ENCODE measurements around the gene GYS1.

Gene GYS1

DNA sequence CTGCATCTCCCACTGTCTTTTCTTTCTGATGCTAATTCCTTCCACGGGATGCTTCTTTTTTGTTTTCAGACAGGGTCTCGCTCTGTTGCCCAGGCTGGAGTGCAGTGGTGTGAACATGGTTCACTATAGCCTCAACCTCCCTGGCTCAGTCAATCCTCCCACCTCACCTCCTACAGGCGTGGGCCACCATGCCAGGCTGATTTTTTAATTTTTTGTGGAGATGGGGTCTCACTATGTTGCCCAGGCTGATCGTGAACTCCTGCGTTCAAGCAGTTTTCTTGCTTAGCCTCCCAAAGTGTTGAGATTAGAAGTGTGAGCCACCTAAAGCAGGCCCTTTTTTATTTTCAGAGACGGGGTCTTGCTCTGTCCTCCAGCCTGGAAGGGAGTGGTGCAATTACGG lies 4.8 kb downstream of the GYS1 start:
- H3K4me3 Mint-ChIP-seq: no peak overlapping the region
- no peaks in the 10 kb centered on the region for H3K9me3 Mint-ChIP-seq
- no peak for DNase-seq (ENCODE audit: low spot score)
- no peaks in the 10 kb centered on the region for H3K27me3 Mint-ChIP-seq (ENCODE audit: low read depth)
- H3K4me1 Mint-ChIP-seq (ENCODE audit: low read depth): peaks cover 15% of the 10 kb centered on the region
- peak overlapping the region; percentile 52 for H3K27ac Mint-ChIP-seq
- peaks cover 29% of the 10 kb centered on the region for H3K36me3 Mint-ChIP-seq (ENCODE audit: low read depth)

DNA sequence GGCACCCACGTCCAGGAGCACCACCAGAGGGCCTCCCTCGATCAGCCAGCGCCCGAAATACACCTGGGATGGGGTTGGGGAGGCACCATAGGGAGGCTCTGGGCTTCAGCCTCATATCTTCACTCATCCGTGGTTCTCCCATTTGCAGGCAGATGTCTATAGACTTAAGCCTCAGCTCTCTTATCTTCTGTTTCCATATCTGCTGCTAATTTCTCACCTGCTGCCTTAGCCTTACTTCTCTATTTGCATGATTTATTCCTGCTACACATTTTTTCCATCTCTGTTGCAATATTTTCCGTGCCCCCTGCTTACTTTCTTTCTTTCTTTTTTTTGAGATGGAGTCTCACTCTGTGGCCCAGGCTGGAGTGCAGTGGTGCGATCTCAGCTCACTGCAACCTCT lies 5.8 kb downstream of the GYS1 start:
- DNase-seq (ENCODE audit: low spot score): no peak
- H3K4me1 Mint-ChIP-seq (ENCODE audit: low read depth): peaks cover 13% of the 10 kb centered on the region
- peaks cover 33% of the 10 kb centered on the region for H3K36me3 Mint-ChIP-seq (ENCODE audit: low read depth)
- no peak overlapping the region for H3K27ac Mint-ChIP-seq
- no peaks in the 10 kb centered on the region for H3K9me3 Mint-ChIP-seq
- no peak overlapping the region for H3K4me3 Mint-ChIP-seq
- no peaks in the 10 kb centered on the region for H3K27me3 Mint-ChIP-seq (ENCODE audit: low read depth)

DNA sequence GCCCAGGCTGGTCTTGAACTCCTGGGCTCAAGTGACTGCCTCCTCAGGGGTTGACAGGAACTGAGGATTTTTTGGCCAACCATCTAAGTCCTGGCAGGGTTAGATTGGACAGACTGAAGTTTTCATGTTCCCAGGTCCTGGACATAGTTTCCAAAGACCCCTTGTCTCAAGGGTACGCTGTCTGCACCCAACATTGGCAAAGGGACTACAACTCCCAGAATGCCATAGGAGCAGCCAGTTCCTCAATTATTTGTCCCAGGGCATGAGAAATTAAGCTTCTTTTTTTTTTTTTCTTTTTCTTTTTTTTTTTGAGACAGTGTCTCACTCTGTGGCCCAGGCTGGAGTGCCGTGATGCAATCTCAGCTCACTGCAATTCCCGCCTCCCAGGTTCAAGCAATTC lies 6.9 kb downstream of the GYS1 start:
- peaks cover 33% of the 10 kb centered on the region for H3K36me3 Mint-ChIP-seq (ENCODE audit: low read depth)
- no peak overlapping the region for H3K4me3 Mint-ChIP-seq
- peaks cover 9% of the 10 kb centered on the region for H3K4me1 Mint-ChIP-seq (ENCODE audit: low read depth)
- H3K27ac Mint-ChIP-seq: no peak overlapping the region
- H3K27me3 Mint-ChIP-seq (ENCODE audit: low read depth): no peaks in the 10 kb centered on the region
- no peak for DNase-seq (ENCODE audit: low spot score)
- H3K9me3 Mint-ChIP-seq: no peaks in the 10 kb centered on the region

DNA sequence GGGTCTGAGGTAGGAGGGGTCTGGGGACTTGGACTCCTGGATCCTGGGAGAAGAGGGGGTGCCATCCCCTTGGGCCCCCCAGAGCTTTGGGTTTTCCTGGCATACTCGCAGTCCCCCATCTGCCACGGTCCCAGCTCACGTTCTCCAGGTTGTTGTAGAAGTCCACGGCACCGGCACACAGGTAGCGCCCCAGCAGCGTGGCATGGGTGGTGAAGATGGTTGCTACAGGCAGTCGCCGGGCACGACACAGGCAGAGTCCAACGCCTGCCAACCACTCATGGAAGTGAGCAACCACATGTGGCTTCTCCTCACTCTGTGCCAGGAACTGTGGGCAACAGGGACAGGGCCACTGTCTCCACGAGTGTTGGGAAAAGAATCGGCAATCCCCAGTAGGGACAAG lies 7.4 kb downstream of the GYS1 start:
- peaks cover 7% of the 10 kb centered on the region for H3K4me1 Mint-ChIP-seq (ENCODE audit: low read depth)
- H3K27ac Mint-ChIP-seq: no peak overlapping the region
- no peak for DNase-seq (ENCODE audit: low spot score)
- peaks cover 31% of the 10 kb centered on the region for H3K36me3 Mint-ChIP-seq (ENCODE audit: low read depth)
- H3K27me3 Mint-ChIP-seq (ENCODE audit: low read depth): no peaks in the 10 kb centered on the region
- H3K4me3 Mint-ChIP-seq: no peak overlapping the region
- H3K9me3 Mint-ChIP-seq: no peaks in the 10 kb centered on the region

DNA sequence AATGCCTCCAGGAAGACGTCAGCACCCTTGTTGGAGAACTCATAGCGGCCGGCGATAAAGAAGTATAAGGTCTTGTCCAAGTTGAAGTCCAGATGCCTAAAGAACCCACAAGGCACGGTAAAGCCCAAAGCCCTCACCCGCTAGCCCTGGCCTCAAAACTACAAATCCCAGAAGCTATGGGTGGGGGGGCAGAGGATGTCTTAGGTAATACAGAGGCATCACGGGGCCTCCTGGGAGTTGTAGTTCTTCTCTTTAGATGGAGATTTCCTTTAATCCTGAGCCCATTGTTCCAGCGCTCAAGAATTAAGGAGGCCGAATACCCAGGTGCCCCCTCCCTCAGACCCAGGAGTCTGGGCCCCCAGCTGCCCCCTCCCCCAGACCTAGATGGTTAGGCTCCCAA lies 10.8 kb downstream of the GYS1 start:
- no peak for DNase-seq (ENCODE audit: low spot score)
- no peaks in the 10 kb centered on the region for H3K27me3 Mint-ChIP-seq (ENCODE audit: low read depth)
- no peak overlapping the region for H3K4me3 Mint-ChIP-seq
- H3K27ac Mint-ChIP-seq: no peak overlapping the region
- H3K4me1 Mint-ChIP-seq (ENCODE audit: low read depth): peaks cover 1% of the 10 kb centered on the region
- no peaks in the 10 kb centered on the region for H3K9me3 Mint-ChIP-seq
- peaks cover 30% of the 10 kb centered on the region for H3K36me3 Mint-ChIP-seq (ENCODE audit: low read depth)

DNA sequence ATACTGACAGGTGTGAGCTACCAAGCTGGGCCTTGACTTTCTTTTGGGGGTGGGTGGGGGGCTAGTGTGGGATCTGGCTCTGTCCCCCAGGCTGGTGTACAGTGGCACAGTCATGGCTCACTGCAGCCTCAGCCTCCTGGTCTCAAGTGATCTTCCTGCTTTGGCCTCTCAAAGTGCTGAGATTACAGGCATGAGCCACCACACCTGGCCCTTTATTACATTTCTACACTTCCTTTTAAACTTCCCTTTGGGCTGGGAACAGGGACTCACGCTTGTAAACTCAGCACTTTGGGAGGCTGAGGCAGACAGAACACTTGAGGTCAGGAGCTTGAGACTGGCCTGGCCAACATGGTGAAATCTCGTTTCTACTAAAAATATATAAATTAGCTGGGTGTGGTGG lies 16.0 kb downstream of the GYS1 start:
- Mint-ChIP-seq H3K4me3 (no peak overlapping the region), H3K27me3 (ENCODE audit: low read depth) (no peaks in the 10 kb centered on the region), H3K4me1 (ENCODE audit: low read depth) (peaks cover 1% of the 10 kb centered on the region), H3K27ac (no peak overlapping the region), H3K36me3 (ENCODE audit: low read depth) (peaks cover 26% of the 10 kb centered on the region), H3K9me3 (no peaks in the 10 kb centered on the region)
- no peak for DNase-seq (ENCODE audit: low spot score)

DNA sequence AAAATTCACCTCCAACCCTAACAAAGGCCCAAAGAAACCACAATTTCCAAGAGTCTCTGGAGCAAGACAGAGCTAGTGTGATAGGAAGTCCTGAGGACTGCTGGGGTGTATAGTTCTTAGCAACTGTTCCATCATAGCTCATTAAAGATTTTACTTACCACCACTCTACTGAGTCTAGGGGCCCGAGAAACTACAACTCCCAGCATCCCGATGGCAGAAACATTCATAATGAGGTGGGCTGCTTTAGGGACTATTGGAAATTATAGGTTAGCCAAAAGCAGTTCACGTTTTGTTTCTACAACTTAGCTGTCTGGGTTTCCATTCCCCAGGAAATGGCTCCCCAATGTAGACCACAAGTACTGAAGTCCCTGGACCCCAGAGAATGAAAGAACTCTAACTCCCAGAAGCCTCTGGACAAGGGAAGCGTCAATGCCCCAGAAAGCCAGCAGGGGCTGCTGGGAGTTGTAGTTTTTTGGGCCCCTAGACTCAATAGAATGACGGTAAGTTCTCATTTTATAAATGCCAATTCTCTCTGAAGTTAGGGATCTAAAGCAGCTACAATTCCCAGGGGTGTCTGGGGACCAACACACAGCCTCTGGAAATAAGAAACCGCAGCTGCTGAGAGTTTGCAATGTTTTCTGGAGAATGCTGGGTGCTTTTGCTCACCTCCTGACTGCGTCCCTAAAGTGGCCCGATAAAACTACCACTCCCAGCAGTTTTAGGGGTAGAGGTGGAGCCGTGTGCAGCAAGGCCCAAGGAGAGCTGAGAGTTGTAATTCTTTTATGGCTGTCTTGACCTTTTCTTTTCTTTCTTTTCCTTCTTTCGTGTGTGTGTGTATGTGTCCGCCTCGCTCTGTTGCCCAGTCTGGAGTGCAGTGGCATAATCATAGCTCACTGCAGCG lies 16.9 kb downstream of the GYS1 start:
- Mint-ChIP-seq H3K36me3 (ENCODE audit: low read depth) (peaks cover 24% of the 10 kb centered on the region), H3K27me3 (ENCODE audit: low read depth) (no peaks in the 10 kb centered on the region), H3K27ac (peak overlapping the region; percentile 28), H3K4me1 (ENCODE audit: low read depth) (peaks cover 2% of the 10 kb centered on the region), H3K4me3 (no peak overlapping the region), H3K9me3 (no peaks in the 10 kb centered on the region)
- no peak for DNase-seq (ENCODE audit: low spot score)

DNA sequence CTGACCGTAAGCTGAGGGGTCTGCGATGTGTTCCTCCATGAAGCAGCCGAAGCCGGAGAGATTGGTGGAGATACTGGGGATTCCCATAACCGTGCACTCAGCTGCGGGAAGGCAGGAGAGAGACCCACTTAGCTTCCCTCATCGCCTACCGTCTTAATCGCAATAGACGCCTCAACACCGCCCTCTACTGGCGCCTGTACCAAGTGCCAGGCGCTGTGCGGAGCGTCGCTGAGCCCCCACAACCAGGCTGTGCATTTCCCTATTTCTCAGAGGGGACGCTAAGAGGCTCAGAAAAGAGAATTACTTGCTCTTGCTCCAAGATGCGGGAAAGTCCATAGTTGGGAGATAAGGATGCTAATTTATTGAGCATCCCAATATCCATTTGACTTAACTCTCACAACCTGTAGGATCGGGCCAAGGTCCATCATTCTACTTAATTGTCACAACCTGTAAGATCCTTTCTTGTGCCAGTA lies 22.1 kb downstream of the GYS1 start:
- Mint-ChIP-seq H3K27me3 (ENCODE audit: low read depth) (no peaks in the 10 kb centered on the region), H3K9me3 (no peaks in the 10 kb centered on the region), H3K4me1 (ENCODE audit: low read depth) (peaks cover 18% of the 10 kb centered on the region), H3K27ac (peak overlapping the region; percentile 49), H3K4me3 (no peak overlapping the region), H3K36me3 (ENCODE audit: low read depth) (peaks cover 35% of the 10 kb centered on the region)
- DNase-seq (ENCODE audit: low spot score): peak; percentile 67

DNA sequence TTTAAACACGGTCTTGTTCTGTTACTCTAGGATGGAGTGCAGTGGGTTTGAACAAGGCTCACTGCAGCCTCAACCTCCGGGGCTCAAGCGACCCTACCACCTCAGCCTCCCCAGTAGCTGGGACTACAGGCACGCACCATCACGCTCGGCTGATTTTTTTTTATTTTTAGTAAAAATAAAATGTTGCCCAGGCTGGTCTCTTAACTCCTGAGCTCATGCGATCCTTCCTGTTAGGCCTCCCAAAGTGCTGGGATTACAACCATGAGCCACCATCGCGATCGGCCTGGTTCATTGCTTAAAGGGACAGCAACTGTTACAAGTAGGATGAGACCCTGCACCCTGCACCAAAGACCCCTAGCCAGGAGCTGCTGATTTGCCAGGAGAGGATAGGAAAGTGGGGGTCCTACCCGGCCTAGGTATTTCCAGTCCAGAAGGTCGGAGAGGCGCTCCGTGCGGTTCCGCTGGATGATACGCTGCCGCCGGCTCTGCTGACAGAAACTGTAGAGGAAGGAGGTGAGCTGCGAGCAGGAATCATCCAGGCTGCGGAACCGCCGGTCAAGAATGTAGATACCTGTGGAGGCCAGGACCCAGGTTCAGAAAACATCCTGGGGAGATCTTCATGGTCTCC lies 22.9 kb downstream of the GYS1 start:
- H3K36me3 Mint-ChIP-seq (ENCODE audit: low read depth): peaks cover 35% of the 10 kb centered on the region
- no peak overlapping the region for H3K27ac Mint-ChIP-seq
- no peaks in the 10 kb centered on the region for H3K9me3 Mint-ChIP-seq
- DNase-seq (ENCODE audit: low spot score): no peak
- H3K4me3 Mint-ChIP-seq: no peak overlapping the region
- H3K4me1 Mint-ChIP-seq (ENCODE audit: low read depth): peaks cover 18% of the 10 kb centered on the region
- no peaks in the 10 kb centered on the region for H3K27me3 Mint-ChIP-seq (ENCODE audit: low read depth)

DNA sequence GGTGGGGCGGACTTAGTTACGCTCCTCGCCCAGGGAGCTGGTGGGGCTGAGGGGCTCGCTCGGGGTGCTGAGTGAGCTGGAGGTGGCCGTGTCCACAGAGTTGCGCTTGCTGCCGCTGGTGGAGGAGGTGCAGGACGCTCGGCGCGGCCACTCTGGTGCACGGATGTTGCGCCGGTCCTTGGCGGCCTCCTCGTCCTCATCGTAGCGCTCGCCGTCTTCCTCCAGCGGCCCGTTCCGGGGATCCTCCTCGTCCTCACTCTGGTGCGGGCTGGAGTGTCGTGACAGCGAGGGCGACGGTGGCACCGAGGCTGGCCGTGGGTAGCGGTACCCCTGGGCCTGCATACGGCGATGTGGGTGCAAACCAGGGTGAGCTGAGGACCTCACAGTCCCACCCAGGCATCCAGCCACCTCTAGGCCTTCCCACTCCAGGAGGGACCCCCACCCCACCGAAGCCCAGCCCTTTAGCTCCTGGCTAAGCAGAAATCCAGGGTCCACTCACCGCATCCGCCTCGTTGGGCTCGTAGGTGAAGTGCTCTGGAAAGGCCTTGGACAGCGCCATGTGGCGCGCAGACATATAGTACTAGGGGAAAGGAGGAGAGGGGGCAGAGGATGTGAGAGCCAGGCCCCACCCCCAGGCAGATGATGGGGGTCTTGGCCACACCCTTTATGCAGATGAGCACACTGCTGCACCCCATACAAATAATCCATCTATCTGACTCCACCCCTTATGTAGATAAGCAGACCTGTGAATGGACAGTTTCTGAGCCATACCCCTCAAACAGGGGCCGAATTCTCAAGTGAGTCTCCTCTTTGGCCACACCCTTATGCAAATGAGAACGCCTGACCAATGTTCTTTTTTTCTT lies 23.6 kb downstream of the GYS1 start:
- Mint-ChIP-seq H3K27me3 (ENCODE audit: low read depth) (no peaks in the 10 kb centered on the region), H3K9me3 (no peaks in the 10 kb centered on the region), H3K27ac (no peak overlapping the region), H3K36me3 (ENCODE audit: low read depth) (peaks cover 37% of the 10 kb centered on the region), H3K4me3 (no peak overlapping the region), H3K4me1 (ENCODE audit: low read depth) (peaks cover 21% of the 10 kb centered on the region)
- DNase-seq (ENCODE audit: low spot score): no peak

DNA sequence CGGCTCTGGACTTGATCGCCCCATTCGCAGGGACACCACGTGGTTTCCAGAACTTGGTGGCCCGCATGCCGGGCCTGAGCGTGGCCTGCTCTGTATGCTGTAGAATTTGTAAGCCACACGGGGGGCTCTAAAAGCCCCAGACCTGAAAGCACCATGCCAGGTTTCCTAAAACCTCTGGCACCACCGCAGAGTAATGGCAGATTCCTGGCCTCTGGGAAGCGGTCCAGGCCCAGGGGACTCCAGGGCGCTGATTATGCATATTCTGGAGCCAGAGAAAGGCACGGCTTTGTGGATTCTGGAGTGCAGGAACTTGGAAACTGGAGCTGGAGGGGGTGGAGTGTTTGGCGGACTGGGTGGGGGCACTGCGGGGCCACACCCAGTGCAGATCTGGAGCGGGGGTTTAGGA lies 24.3 kb downstream of the GYS1 start:
- DNase-seq (ENCODE audit: low spot score): no peak
- Mint-ChIP-seq H3K4me3 (no peak overlapping the region), H3K9me3 (no peaks in the 10 kb centered on the region), H3K27ac (no peak overlapping the region), H3K4me1 (ENCODE audit: low read depth) (peaks cover 28% of the 10 kb centered on the region), H3K27me3 (ENCODE audit: low read depth) (no peaks in the 10 kb centered on the region), H3K36me3 (ENCODE audit: low read depth) (peaks cover 37% of the 10 kb centered on the region)

DNA sequence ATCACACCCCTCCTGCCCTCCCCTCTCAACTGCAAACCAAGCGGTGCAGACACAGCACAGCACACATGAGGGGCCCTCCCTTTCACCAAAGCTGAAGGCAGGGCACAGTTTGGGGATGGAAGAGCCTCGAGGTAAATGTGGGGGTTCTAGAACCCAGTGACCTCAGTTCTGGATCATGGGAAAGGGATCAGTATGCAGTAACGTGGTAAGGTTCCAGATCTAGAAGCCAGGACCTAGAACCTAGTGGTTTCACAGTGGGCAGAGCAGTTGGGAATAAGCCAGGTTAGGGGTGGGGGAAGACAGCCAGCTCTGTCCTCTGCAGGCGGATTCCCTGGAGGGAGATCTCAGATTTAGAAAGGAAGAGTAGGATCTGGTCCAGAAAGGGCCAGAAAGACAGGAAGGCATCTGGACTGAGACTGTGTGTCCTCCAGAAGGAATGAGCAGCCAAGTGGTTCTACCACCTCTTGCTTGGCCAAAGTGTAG lies 24.9 kb downstream of the GYS1 start:
- no peaks in the 10 kb centered on the region for H3K9me3 Mint-ChIP-seq
- H3K36me3 Mint-ChIP-seq (ENCODE audit: low read depth): peaks cover 37% of the 10 kb centered on the region
- no peak for DNase-seq (ENCODE audit: low spot score)
- no peaks in the 10 kb centered on the region for H3K27me3 Mint-ChIP-seq (ENCODE audit: low read depth)
- peaks cover 32% of the 10 kb centered on the region for H3K4me1 Mint-ChIP-seq (ENCODE audit: low read depth)
- no peak overlapping the region for H3K4me3 Mint-ChIP-seq
- peak overlapping the region; percentile 24 for H3K27ac Mint-ChIP-seq

DNA sequence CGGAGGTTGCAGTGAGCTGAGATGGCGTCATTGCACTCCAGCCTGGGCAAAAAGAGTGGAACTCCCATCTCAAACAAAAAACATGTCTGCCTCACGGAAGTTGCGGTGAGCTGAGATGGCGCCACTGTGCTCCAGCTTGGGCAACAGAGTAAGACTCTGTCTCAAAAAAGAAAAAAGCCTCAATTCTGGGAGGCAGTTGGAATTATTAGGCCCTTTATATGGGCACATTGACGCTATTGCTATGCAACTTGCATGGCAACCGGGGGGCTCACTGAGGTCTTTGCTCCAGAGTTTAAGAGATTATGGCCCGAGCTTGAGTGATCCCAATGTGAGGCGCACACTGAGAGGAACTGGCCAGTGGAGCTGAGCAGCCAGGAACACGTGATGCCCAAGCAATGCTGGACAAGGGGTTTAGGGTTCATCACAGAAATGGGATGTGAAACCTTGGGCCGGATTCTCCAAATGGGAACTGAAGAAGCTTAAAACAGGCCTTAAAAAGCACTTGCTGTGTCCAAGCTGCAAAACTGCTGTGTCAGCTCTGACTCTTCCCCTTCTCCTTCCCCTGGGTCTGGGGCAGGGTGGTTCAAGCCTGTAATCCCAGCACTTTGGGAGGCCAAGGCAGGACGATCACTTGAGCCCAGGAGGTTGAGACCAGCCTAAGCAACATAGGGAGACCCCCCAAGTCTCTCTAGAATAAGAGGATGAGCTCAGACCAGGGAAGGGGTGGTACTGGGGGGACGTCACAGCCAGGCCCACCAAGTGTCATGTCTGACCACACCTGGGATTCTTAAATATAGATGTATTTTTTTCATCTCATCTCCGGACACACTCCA lies 25.5 kb downstream of the GYS1 start:
- DNase-seq (ENCODE audit: low spot score): no peak
- H3K27me3 Mint-ChIP-seq (ENCODE audit: low read depth): no peaks in the 10 kb centered on the region

More for the DNA sequence above, 25.5 kb downstream of the GYS1 start:
- peaks cover 34% of the 10 kb centered on the region for H3K36me3 Mint-ChIP-seq (ENCODE audit: low read depth)
- H3K27ac Mint-ChIP-seq: peak overlapping the region; percentile 26
- peaks cover 35% of the 10 kb centered on the region for H3K4me1 Mint-ChIP-seq (ENCODE audit: low read depth)
- no peaks in the 10 kb centered on the region for H3K9me3 Mint-ChIP-seq
- peak overlapping the region; percentile 24 for H3K4me3 Mint-ChIP-seq

Measured in T-helper 2 cell treated with Interferon-gamma antibody and Interleukin-4, amounts not matched to agents 5 μg/mL and 100 μg/mL, for 36 hours (primary cell).